GM13977 (cell line): ENCODE data around the gene THRSP.

Experiments used
- DNase-seq: peaks from one replicate; pipeline ENCODE4 v3.0.0; 2012; ENCODE audit warnings: low spot score
- in situ Hi-C: fragments of 300-500 bp; cut with MboI; formaldehyde crosslinking; loops from one replicate; pipeline ENCODE4 v1.12.0; 2022; ENCODE audit warnings: low sequenced_read_pairs, low pct_unique_long_range_greater_than_20kb, mixed read lengths, inconsistent platforms; ENCODE audit not compliant: unreplicated experiment
- TF ChIP-seq, protein P1 (sequence below): IDR thresholded peaks from 2 replicates; pipeline ENCODE4 v1.5.1; 2012; ENCODE audit warnings: mild to moderate bottlenecking, control low read depth; ENCODE audit not compliant: insufficient read depth; ENCODE audit errors: extremely low read depth, missing control alignments

The THRSP gene

DNA sequence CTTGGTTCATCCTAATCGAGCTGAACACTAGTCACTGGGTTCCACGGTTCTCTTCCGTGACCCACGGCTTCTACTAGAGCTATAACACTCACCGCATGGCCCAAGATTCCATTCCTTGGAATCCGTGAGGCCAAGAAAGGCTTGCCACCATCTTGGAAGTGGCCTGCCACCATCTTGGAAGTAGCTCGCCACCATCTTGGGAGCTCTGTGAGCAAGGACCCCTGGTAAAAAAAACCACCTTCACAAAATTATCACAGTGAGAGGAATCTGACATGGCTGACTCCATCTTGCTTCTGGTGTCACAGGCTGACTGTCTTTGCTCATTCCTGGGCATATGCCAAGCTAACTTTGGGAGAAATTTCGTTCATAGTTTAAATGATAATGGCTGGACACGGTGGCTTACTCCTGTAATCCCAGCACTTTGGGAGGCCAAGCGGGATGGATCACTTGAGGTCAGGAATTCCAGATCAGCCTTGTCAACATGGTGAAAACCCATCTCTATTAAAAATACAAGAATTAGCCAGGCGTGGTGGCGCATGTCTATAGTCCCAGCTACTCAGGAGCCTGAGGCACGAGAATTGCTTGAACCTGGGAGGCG is 21.7 kb upstream of the THRSP start:
- in situ Hi-C loops, result no loop called here
- TF ChIP-seq, protein P1, sequence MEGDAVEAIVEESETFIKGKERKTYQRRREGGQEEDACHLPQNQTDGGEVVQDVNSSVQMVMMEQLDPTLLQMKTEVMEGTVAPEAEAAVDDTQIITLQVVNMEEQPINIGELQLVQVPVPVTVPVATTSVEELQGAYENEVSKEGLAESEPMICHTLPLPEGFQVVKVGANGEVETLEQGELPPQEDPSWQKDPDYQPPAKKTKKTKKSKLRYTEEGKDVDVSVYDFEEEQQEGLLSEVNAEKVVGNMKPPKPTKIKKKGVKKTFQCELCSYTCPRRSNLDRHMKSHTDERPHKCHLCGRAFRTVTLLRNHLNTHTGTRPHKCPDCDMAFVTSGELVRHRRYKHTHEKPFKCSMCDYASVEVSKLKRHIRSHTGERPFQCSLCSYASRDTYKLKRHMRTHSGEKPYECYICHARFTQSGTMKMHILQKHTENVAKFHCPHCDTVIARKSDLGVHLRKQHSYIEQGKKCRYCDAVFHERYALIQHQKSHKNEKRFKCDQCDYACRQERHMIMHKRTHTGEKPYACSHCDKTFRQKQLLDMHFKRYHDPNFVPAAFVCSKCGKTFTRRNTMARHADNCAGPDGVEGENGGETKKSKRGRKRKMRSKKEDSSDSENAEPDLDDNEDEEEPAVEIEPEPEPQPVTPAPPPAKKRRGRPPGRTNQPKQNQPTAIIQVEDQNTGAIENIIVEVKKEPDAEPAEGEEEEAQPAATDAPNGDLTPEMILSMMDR, result no peak
- DNase-seq, result no peak

DNA sequence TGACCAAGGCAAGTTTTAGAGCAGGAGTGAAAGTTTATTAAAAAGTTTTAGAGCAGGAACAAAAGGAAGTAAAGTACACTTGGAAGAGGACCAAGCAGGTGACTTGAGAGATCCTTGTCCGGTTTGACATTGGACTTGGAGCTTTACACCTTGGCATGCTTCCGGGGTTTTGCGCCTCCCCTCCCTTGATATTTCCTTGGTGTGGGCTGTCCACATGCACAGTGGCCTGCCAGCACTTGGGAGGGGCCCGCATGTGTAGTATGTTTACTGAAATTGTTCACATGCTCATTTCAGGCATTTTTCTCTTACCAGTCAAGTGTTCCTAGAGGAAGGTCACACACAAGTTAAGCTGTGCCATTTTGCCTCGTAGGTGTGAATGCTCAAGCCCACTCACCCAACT is 19.0 kb upstream of the THRSP start:
- DNase-seq, result no peak
- TF ChIP-seq, protein P1, result no peak
- in situ Hi-C loops, result no loop called here

DNA sequence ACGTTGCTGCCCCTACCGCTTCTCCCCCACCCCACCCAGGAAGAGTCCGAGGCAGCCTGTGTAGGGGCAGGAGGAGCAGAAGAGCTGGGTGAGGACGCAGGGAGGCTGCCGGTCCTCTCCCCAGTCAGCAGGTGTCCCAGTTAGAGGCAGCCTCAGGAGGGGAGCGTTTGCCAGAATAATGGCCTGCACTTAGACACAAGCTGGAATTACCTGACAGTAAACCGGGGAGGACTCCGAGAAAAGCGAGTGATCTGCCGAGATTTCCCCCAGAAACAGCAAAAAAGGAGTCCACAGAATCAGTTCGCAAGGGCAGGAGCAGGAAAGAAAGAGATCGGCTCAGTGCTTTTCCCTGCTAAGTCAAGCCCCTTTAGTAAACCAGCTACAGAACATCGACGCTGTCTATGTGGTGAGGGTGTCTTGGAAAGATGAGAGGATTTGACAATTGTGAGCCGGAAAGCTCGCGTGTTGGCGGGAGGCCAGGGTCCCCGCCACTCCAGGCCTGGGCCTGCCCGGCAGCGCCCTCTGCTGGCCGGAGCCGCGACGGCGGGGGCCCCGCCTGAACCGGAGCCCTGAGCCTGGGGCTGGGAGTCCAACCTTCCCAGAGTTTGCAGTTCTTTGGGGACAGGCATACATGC is 17.7 kb upstream of the THRSP start:
- in situ Hi-C loops, result no loop called here
- DNase-seq, result peak; percentile 84
- TF ChIP-seq, protein P1, result peak; percentile 99

DNA sequence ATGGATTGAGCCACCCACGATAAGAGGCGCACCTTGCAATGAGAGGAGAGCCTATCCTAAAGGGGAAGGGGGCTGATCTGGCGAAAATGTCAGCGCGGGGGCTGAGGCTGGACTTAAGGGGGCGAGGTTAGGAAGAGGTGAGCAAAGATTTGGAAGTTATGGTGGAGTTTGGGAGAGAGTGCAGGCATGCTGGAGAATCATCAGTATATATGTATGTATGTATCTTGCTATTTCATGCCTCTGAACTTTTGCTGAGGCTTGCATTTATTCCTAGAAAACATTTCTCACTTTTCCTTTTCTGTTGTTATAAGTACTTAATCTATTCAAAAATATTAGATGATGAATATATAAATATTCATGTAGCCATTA is 17.2 kb upstream of the THRSP start:
- in situ Hi-C loops, result no loop called here
- TF ChIP-seq, protein P1, result no peak
- no peak for DNase-seq

DNA sequence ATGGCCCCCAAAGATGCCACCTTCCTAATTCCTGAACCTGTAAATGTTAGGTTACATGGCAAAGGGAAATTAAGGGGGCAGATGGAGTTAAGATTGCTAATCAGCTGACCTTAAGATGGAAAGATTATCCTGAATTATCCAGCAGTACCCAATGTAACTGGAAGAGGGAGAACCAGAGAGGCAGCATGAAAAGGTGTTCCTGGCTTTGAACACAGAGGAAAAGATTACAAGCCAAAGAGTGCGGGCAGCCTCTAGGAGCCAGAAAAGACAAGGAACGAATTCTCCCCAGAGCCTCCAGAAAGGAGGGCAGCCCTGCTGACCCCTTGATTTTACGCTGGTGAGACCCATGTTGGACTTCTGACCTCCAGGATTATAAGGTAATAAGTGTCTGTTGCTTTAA is 15.1 kb upstream of the THRSP start:
- TF ChIP-seq, protein P1, result no peak
- in situ Hi-C loops, result no loop called here
- DNase-seq, result no peak

DNA sequence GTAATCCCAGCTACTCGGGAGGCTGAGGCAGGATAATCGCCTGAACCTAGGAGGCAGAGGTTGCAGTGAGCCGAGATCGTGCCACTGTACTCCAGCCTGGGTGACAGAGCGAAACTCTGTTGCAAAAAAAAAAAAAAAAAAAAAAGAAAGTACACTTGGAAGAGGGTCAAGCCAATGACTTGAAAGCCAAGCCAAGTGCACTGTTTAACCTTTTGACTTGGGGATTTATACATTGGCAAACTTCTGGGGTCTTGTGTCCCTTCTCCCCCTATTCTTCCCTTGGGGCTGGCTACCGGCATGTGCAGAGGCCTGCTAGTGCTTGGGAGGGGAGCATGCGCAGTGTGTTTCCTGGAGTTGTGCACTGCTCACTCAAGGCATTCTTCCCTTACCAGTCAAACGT is 14.3 kb upstream of the THRSP start:
- no peak for DNase-seq
- in situ Hi-C loops, result no loop called here
- TF ChIP-seq, protein P1, result no peak
